Ishikawa (cell line): ENCODE results near the gene FHL5.

ENCODE experiments used
- CEBPB ChIP-seq: IDR thresholded peaks from 2 replicates; pipeline ENCODE4 v1.6.1; 2012
- CREB1 ChIP-seq: IDR thresholded peaks from 2 replicates; pipeline ENCODE4 v1.6.1; 2012; ENCODE audit warnings: low read depth
- EGR1 ChIP-seq: IDR thresholded peaks from 2 replicates; pipeline ENCODE4 v1.6.1; 2012
- EP300 ChIP-seq: IDR thresholded peaks from 2 replicates; pipeline ENCODE4 v1.6.1; 2012; ENCODE audit warnings: borderline replicate concordance
- FOXM1 ChIP-seq: IDR thresholded peaks from 2 replicates; pipeline ENCODE4 v1.6.1; 2012; ENCODE audit warnings: low read depth, borderline replicate concordance
- NFIC ChIP-seq: IDR thresholded peaks from 2 replicates; pipeline ENCODE4 v1.6.1; 2012
- RAD21 ChIP-seq: IDR thresholded peaks from 2 replicates; pipeline ENCODE4 v1.6.1; 2012; ENCODE audit warnings: low read depth
- TAF1 ChIP-seq: IDR thresholded peaks from 2 replicates; pipeline ENCODE4 v1.6.1; 2012; ENCODE audit warnings: low read depth, mild to moderate bottlenecking
- TCF12 ChIP-seq: IDR thresholded peaks from 2 replicates; pipeline ENCODE4 v1.6.1; 2012; ENCODE audit warnings: low read depth
- TEAD4 ChIP-seq: IDR thresholded peaks from 2 replicates; pipeline ENCODE4 v1.6.1; 2012
- YY1 ChIP-seq: IDR thresholded peaks from 2 replicates; pipeline ENCODE4 v1.6.1; 2012; ENCODE audit warnings: low read depth
- ZBTB7A ChIP-seq: IDR thresholded peaks from 2 replicates; pipeline ENCODE4 v1.6.1; 2012; ENCODE audit warnings: low read depth
- TF ChIP-seq, protein P1 (sequence below): IDR thresholded peaks from 2 replicates; pipeline ENCODE4 v1.6.1; 2012
- TF ChIP-seq, protein P2 (sequence below): IDR thresholded peaks from 2 replicates; pipeline ENCODE4 v1.6.1; 2012
- TF ChIP-seq, protein P3 (sequence below): IDR thresholded peaks from 2 replicates; pipeline ENCODE4 v1.6.1; 2012; ENCODE audit warnings: low read depth, mild to moderate bottlenecking

FHL5 gene

DNA sequence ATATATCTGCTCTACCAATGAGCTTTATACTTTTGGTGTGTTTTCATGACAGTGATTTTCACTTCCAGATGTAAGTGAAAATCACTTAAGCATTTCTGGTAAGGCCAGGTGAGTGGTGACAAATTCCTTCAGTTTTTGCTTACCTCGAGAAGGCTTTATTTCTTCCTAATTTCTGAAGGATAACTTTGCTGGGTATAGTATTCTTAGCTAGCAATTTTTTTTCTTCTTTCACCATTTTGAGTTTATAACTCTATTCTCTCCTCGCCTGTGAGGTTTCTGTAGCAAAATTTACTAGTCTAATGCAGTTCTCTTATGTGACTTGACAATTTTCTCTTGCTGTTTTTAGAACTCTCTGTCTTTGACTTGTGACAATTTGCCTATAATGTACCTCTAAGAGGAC, 7.1 kb downstream of the FHL5 start:
- TF ChIP-seq FOXM1 (no peak), CEBPB (no peak), TEAD4 (no peak), EGR1 (no peak), CREB1 (no peak), YY1 (no peak), EP300 (no peak), TCF12 (no peak)
- TF ChIP-seq, protein P1, sequence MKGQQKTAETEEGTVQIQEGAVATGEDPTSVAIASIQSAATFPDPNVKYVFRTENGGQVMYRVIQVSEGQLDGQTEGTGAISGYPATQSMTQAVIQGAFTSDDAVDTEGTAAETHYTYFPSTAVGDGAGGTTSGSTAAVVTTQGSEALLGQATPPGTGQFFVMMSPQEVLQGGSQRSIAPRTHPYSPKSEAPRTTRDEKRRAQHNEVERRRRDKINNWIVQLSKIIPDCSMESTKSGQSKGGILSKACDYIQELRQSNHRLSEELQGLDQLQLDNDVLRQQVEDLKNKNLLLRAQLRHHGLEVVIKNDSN = no peak
- TF ChIP-seq, protein P2, sequence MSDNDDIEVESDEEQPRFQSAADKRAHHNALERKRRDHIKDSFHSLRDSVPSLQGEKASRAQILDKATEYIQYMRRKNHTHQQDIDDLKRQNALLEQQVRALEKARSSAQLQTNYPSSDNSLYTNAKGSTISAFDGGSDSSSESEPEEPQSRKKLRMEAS = no peak
- TF ChIP-seq, protein P3, sequence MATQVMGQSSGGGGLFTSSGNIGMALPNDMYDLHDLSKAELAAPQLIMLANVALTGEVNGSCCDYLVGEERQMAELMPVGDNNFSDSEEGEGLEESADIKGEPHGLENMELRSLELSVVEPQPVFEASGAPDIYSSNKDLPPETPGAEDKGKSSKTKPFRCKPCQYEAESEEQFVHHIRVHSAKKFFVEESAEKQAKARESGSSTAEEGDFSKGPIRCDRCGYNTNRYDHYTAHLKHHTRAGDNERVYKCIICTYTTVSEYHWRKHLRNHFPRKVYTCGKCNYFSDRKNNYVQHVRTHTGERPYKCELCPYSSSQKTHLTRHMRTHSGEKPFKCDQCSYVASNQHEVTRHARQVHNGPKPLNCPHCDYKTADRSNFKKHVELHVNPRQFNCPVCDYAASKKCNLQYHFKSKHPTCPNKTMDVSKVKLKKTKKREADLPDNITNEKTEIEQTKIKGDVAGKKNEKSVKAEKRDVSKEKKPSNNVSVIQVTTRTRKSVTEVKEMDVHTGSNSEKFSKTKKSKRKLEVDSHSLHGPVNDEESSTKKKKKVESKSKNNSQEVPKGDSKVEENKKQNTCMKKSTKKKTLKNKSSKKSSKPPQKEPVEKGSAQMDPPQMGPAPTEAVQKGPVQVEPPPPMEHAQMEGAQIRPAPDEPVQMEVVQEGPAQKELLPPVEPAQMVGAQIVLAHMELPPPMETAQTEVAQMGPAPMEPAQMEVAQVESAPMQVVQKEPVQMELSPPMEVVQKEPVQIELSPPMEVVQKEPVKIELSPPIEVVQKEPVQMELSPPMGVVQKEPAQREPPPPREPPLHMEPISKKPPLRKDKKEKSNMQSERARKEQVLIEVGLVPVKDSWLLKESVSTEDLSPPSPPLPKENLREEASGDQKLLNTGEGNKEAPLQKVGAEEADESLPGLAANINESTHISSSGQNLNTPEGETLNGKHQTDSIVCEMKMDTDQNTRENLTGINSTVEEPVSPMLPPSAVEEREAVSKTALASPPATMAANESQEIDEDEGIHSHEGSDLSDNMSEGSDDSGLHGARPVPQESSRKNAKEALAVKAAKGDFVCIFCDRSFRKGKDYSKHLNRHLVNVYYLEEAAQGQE = no peak

DNA sequence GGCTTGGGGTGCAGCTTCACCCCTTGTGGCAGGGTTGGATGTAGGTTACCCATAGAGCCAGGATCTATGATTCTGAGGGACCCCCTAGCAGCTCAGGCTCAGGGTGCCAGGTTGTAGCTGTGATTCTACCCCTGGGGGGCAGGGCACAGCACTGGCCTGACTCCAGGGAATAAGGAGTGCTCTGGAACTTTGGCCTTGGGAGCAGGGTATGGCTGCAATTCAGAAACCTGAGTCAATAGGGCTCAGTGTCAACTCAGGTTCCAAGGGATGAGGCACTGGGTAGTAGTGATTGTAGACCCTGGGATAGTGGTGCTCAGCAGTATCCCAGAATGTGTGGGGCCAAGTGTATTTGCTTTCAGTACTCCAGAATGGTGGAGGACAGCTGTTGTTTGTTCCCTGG, 8.6 kb downstream of the FHL5 start:
- TF ChIP-seq YY1 (no peak), TCF12 (no peak), TEAD4 (no peak), NFIC (no peak), FOXM1 (no peak), CEBPB (no peak), EGR1 (no peak), TAF1 (no peak)
- TF ChIP-seq, protein P3 = no peak
- TF ChIP-seq, protein P1 = no peak
- TF ChIP-seq, protein P2 = no peak

DNA sequence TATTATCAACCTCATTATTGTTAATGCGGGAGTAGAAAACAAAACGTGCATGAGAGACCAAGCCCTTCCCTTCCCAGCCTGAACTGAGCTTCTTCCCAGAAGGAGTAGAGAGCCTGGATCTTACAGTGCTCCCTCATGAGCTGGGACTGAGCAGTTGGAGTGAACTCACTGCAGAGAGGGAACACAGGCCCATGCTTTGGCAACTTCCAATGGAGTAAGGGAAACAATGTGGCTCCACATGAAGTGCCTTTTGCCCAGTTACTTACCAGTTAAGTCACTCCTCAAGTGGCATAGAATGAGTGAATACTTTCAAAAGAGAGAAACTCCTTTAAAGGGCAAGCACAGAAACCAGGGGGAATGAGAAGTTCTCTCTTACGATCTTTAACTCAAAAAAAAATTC, 12.4 kb downstream of the FHL5 start:
- no peak for TF ChIP-seq EGR1
- no peak for TF ChIP-seq TAF1
- TF ChIP-seq, protein P2 = no peak
- TF ChIP-seq, protein P1 = no peak
- TF ChIP-seq, protein P3 = no peak
- TF ChIP-seq CEBPB = no peak
- no peak for TF ChIP-seq EP300
- no peak for TF ChIP-seq NFIC
- no peak for TF ChIP-seq TCF12
- TF ChIP-seq RAD21 = no peak
- TF ChIP-seq ZBTB7A = no peak
- TF ChIP-seq CREB1 = no peak
- no peak for TF ChIP-seq TEAD4
- no peak for TF ChIP-seq YY1
- TF ChIP-seq FOXM1 = no peak

DNA sequence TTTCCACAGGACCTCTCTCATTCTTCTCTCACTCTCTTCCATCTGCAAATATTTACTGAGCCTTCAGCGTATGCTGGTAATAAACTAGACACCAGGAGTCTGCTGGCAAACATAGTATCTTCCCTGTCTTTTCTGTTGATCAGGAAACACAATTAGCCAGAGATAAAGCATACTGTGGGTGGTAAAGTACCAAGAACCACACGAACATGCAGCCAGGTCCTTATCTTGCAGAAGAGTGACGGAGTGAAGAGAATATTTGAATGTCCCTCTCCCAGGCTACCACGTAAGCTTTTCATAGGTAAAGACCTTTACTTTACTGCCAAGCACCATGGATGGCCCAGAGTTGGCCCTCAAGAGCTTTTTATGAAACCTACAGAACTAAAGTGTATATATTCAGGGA, 13.3 kb downstream of the FHL5 start:
- TF ChIP-seq EP300 (no peak), NFIC (no peak)

DNA sequence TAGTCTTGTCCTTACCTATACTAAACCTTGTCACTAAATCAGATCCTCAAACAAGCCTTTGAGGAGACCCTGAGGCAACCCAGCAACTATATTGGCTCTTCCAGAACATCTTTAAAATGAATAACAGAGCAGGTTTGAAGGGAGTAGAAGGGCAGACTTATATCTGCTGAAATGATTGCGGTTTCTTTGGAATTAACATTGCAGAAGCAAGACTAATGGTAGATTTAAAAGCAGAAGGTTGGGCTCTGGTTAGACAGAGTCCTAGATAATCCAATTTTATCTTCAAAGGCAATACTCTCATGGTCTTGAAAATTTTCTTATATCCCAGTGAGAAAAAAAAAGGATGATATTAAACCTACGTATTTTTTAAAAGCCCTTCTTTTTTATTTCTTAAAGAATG, 19.1 kb downstream of the FHL5 start:
- TF ChIP-seq YY1 = no peak
- no peak for TF ChIP-seq TEAD4
- TF ChIP-seq TAF1 = no peak
- TF ChIP-seq, protein P2 = no peak
- TF ChIP-seq FOXM1 = no peak
- TF ChIP-seq EGR1 = no peak
- no peak for TF ChIP-seq TCF12
- no peak for TF ChIP-seq EP300
- no peak for TF ChIP-seq CREB1
- TF ChIP-seq, protein P3 = no peak
- TF ChIP-seq ZBTB7A = no peak
- no peak for TF ChIP-seq CEBPB
- no peak for TF ChIP-seq NFIC
- TF ChIP-seq, protein P1 = no peak
